ENCODE measurements around the gene PAX4.

The PAX4 gene

DNA sequence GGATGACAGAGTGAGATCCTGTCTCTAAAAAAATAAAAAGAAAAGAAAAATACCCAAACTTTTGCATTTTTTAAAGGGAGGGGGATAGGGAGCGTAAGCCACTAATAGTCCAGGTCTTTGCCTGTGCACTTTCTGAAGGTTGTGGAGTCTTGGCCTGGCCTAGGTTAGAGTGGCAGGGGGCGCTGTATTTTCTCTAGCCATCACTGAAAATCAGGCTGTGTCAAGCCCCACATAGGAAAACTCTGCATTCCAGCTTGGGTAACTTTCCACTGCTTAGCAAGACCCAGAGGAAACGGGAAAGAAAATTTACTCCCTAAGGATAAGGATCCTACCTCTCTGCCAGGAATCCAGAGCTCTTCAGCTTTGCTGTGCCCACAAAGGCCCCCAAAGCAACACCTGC lies 10.5 kb upstream of the PAX4 start:
- DNase-seq, result no peak

DNA sequence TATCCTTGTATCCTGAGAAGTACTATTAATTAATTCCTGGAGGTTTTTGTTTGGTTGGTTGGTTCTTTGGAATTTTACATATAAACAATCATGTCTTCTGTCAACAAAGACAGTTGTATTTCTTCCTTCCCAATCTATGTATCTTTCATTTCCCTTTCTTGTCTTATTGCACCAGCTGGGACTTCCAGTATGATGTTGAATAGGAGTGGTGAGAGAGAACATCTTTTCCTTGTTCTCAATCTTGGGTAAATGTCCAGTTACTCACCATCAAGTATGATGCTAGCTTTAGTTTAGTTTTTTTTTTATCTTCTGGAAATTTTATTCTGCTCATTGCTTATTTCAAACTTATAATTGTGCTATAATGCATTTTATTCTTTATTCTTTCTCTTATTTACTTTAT lies 7.4 kb upstream of the PAX4 start:
- no peak for DNase-seq

DNA sequence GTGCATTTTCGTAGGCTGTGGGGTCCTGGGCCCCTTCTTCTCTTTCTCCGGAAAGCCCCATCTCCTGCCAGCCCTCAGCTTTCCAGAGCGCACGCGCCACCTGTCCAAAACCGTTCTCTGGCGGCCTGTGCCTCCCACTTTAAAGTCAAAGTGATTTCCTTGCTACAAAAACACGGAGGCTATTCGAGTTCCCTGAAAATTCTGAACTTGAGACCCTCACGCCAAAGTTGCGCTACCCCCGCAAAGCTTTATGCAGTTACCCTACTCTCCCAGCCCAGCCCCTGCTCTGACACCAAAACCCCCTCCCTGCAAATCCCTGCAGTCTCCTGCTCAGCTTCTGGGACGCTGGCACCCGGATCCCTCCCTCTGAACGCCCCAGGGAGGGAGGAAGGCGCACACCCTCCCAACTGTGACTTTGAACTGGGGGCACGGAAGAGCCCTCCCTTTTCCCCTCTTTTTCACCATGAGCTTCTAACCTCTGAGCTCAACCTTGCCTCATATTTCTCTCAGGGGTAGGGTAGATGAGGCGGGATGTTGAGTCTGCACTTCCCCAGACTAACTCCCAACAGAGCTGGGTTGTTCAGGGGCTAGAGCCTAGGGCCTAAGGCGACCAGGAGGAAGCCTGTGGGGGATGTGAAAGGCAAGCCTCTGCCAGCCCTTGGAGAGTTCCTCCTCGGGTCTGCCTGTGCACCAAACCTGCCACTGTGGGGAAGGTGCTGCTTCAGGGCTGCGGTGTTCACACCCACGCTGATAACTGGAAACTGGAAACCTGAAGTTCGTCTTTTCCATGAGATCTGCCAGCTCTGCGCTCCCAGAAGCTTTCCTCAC lies 2.7 kb upstream of the PAX4 start:
- DNase-seq, result no peak

DNA sequence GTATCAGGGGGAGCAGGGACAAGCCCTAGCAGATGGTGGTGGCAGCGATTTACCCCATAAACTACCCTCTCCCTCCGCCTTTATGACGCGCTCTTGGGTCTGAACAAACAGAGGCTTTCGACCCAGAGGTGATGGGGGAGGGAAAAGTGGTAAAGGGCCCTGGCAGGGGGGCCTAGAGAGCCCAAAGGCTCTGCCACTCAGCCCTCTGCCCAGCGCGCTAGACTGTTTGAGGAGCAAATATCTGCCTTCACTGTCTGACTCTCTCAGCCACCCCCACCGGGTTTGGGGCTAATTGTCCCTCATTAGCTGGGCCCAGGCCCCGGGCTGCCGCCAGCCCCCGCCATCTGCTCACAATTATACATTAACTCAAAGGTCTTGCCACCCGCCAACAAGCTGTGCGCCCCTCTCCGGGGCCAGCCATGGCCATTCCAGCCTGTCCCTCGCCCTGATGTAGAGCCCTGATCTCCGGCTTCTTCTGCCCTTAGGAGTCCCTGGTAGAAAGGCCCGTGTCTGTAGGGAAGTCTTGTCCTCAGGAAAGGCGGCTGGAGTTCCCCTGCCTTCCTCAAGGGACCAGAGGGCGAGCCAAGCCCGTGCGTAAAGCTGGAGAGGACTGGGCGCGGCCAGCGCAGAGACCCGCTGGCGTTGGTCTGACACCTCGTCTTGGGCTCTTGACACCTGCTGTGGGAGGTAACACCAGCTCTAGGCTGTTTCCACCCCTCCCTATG lies 1.9 kb upstream of the PAX4 start:
- DNase-seq, result no peak

DNA sequence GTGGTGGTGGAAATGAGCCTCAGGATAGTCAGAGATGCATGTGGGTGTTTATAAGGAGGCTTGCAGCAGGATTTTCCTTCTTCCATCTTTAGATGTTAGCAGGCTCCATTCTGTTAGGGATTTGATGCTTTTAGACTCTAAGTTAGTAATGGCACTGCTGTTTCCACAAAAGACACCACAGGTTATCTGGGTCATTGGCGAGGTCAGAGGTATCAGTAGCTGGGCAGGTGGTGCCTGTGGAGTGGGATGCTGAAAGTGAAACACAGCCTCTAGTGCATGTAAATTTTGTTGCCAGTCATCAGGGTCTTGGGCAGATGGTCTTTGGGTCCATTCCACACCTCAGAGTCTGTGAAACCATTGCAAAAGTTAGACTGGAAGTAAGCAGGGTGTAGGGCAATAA lies 833 bp upstream of the PAX4 start:
- no peak for DNase-seq

DNA sequence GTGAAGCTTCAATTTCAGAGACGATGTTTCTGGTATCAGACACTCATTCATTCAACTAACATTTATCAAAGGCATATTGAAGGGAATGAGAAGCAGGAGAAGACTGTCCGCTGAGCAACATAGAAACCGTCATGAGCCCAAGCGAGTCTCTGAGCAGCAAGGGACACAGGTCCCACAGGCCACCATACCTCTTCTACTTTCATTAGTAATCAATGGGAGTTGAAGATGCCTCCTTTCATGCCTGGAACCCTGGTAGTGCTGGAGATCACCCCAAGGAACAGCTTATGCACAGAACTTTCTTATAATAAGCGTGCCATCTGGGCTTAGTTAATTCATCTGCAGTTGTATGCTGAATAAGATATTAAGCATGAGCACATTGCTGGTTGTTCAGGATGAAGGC lies 1.2 kb downstream of the PAX4 start:
- no peak for DNase-seq

DNA sequence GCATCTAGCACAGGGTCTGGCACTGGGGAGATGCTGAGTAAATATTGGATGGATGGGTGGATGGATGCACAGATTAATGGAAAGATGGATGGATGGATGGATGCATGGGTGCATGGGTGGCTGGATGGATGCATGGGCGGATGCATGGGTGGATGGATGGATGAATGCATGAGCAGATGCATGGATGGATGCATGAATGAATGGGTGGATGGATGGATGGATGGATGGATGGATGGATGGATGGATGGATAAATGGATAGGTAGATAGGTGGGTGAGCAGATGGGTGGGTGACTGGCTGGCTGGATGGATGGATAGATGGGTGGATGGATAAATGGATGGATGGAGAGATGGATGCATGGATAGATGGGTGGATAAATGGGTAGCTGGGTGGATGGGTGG lies 5.7 kb downstream of the PAX4 start:
- DNase-seq, result no peak

DNA sequence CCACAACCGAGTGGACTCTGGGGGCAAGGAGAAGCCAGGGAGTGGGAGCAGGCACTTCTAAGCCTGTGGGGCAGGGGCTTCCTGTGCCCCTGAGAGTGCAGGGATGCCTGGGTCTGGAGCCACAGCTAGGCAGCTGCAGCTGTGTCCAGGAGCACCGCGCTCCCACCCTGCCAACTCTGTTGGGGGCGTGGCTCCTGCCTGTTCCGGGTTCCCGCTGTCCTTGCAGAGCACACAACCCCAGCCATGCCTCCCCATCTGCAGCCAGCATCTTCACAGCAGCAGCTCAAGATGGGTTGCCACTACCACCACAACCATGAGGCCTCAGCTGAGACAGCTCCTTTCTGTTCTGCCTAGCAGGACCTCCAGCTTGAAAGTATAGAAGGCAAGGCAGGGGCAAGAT lies 8.6 kb downstream of the PAX4 start:
- DNase-seq, result no peak

DNA sequence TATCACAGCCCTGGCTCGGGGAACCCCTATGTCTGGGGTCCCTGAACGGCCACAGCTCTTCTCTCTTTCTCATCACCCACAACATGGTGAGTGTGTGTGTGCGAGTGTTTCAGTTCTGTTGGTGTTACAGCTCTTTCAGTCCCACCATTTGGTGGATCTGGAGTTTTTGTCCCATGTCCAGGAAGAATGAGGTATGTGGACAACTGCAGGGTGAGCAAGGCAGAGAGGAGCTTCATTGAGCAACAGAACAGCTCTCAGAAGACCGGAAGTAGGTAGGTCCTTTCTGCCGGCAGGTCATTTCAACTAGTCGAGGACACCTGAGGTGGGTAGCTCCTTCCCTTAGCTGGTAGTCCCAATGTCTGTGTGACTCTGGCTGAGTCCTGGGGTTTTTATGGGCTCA lies 9.5 kb downstream of the PAX4 start:
- DNase-seq, result no peak

DNA sequence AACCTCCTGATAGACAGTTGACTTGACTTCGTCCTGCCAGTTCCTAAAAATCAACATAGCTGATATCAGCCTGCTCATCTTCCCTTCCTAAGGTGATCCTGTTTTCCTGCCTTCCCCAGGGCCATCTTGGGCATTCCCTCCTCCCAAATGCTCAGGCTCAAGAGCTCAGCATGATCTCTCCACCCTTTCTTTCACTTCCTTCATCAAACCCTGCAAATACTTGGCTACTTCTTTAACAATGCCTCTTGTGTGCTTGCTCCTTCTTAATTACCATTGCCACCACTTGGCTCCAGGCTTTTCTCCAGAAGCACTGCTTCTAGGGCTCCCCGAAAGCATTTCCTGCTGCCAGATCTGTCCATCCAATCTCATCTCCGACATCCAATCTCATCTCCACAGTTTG lies 17.1 kb downstream of the PAX4 start:
- DNase-seq, result no peak

DNA sequence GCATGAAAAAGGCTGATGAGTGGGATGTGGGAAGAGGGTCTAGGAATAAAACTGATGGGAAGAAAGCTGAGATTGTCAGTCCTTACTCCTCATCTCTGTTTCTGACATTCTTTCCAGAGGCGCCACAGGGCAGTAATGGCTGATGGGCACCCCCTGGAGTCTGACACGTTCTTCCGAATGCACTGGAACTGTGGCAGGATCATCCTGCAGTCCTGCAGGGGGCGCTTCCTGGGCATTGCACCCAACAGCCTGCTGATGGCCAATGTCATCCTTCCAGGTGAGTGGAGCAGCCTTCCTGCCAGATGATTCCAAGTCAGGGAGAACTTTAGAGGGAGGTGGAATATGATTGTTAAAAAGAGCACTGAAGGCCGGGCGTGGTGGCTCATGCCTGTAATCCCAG lies 19.6 kb downstream of the PAX4 start:
- DNase-seq, result no peak

DNA sequence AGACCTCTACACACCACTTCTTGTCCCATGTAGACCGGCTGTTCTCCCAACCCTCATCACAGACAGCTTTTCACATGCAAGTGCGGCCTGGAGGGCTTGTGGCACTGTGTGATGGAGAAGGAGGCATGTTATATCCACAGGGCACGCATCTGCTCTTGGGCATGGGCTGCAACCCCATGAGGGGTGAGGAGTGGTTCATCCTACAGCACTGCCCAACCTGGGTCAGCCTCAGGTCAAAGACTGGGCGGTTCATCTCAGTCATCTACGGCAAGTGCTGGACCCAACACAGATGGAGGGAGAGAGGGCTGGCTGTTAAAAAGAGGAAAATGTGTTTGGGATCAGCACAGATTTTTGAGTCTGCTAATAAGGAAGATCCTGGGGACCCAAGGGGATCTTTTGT lies 22.2 kb downstream of the PAX4 start:
- no peak for DNase-seq

DNA sequence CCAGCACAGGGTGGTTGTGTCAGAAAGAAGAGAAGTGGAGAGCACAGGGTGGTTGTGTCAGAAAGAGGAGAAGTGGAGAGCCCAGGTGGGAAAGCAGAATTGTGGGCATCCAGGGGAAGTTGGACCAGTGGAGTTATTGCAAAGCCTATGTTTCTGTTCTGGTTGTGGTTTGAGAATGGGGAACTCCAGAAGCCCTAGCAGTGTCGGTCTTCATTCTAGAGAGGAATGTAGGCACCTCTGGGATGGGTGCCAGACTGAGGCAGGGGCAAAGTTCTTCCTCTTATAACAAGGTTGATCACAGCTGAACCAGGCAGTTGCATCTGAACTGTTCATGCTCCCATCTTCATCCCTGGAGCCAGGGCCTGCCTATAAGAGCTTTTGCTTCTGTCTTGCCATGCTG lies 23.5 kb downstream of the PAX4 start:
- DNase-seq, result peak; percentile 95 to 96

DNA sequence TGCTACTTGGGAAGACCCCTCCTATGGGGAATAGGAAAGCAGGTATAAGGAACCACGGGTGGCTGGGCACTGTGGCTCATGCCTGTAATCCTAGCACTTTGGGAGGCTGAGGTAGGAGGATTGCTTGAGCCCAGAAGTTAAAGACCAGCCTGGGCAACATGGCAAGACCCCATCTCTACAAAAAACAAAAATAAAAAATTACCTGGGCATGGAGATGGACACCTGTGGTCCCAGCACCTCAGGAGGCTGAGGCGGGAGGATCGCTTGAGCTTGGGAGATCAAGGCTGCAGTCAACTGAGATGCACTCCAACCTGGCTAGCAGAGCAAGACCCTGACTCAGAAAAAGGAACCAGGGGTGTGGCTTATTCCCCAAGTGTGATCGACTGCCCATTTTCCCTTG lies 25.4 kb downstream of the PAX4 start:
- no peak for DNase-seq

DNA sequence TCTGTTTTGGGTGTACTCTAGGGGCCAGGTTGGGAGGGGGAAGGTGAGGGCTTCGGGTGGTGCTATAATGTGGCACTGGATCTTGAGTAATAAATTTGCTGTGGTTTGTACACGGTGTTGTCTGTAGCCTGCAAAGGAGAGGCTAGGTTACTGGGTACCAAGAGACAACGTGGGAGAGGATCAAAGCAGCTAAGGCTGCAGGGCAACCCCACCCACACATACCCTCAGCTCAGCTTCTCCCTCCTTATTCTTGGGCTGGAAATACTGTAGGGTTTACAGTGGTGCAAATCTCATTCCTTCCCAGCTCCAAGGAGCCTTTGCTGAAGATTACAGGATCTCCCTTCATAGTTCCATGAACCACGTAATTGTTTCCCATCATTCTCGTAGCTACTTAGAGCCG lies 26.4 kb downstream of the PAX4 start:
- no peak for DNase-seq

DNA sequence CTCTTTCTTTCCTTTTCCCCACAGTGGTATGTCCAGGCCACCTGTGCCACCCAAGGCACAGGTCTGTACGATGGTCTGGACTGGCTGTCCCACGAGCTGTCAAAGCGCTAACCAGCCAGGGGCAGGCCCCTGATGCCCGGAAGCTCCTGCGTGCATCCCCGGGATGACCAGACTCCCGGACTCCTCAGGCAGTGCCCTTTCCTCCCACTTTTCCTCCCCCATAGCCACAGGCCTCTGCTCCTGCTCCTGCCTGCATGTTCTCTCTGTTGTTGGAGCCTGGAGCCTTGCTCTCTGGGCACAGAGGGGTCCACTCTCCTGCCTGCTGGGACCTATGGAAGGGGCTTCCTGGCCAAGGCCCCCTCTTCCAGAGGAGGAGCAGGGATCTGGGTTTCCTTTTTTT lies 26.8 kb downstream of the PAX4 start:
- DNase-seq, result no peak

DNA sequence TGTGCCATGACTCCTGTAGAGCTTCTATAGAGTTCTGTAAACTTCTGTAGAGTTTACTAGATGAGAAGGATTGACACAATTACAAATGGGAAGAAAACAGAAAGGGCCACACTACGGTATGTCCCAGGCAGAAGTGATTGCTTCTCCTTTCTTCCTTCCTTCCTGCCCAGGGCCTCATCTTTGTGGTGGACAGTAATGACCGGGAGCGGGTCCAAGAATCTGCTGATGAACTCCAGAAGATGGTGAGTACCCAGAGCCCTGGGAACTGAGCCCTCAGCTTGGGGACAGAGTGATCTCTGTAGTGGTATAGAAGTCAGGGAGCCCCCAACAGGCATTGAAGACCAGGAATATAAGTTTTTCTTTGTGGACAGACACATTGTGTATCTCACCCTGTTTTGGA lies 28.0 kb downstream of the PAX4 start:
- DNase-seq, result peak in 1 of 2 experiments; percentile 8

DNA sequence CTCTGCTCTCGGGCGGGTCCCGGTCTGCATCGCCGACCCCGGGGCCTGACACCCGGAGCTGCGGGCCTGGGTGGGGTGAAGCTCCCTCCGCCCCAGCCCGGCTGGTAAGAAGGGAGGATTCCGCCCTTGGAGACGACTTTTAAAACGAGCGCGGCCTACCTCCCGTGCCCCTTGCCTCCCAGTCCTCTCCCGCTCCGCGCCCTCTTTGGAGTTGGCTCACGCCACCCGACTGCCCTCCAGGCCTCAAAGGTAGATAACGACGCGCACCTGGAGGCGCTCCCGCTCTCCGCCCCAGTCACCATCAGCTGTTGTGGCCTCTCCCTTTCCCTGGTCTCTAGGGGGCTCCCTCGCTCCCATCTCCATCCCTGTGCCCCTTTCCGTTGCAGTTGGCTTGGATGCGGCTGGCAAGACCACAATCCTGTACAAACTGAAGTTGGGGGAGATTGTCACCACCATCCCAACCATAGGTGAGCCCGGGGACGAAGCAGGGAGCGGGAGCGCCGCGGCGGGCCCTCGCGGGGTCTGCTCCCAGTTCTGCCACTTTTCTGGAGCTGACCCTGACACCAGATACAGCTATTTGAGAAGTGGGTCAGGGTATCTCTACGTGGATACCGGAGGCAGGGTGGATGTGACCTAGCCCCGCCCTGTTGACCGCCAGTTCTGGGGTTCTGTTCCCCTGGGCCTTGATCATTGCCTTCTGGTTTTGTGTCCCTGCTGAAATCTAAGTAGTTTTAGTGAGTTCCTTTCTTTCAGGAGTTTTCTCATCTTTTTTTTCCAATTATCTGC lies 29.1 kb downstream of the PAX4 start:
- DNase-seq, result no peak

DNA sequence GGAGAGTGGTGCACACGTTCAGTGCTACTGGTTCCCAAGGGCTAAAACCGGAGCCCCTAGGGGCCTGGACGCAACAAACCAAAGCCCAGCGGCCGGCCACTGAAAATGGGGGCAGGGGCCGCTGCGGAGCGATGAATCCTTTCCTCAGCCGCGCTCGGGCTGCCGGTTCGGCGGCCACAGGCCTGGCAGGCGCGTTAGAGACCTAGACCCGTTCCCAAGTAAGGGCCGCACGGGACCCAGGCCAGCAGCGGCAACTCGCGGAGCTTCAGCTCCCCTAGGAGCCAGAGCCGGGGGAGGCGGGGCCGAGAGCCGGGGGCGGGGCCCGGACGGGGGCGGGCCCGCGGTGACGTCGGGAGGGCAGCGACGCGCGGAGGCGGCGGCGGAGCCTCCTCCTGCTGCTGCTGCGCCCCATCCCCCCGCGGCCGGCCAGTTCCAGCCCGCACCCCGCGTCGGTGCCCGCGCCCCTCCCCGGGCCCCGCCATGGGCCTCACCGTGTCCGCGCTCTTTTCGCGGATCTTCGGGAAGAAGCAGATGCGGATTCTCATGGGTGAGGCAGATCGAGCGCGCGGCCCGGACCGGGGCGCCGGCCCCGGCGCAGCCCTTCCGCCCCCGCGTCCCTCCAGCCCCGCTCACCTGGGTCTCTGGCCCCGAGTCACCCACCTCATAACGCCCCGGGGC lies 29.8 kb downstream of the PAX4 start, which contains the start of gene ARF5:
Gene ARF5 (plus strand): TSS at position 393 of the 678 bp plus-strand sequence. CDS start 88 bp downstream, at position 481.
- peak; percentile 61 to 65 for DNase-seq

DNA sequence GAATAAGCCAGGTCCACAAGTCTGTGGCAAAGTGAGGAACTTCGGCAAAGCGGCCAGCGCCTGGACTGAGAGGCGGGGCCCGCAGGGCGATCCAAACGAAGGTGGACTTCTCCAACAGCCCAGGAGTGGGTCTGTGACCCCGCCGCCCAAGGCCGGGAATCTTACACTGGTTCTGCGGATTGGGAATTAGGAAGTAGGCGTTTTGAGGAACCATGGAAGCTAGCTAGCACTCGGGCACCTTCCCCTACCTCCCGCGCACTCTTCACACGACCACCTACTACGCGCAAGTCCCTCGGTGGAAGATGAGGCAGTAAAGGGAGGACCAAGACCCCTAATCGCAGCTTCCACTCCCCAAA lies 30.3 kb downstream of the PAX4 start:
- DNase-seq, result no peak

DNA sequence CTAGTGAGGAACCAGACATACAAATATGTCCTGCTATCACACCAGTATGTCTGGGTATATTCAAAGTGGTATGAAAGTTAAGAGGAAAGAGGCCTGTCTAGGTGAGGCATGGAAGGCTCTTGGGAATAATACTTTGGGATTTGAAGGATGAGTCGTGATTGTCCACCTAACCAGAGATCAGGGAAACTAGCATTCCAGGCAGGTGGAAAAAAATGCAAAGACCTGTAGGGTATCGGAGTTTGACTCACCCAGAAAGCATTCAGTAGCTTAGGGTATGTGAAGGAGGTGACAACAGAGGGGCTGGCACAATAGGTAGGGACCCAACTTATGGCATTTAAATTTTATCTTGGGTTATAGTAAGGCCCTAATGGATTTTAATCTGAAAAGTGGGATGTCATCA lies 31.6 kb downstream of the PAX4 start:
- DNase-seq, result no peak

DNA sequence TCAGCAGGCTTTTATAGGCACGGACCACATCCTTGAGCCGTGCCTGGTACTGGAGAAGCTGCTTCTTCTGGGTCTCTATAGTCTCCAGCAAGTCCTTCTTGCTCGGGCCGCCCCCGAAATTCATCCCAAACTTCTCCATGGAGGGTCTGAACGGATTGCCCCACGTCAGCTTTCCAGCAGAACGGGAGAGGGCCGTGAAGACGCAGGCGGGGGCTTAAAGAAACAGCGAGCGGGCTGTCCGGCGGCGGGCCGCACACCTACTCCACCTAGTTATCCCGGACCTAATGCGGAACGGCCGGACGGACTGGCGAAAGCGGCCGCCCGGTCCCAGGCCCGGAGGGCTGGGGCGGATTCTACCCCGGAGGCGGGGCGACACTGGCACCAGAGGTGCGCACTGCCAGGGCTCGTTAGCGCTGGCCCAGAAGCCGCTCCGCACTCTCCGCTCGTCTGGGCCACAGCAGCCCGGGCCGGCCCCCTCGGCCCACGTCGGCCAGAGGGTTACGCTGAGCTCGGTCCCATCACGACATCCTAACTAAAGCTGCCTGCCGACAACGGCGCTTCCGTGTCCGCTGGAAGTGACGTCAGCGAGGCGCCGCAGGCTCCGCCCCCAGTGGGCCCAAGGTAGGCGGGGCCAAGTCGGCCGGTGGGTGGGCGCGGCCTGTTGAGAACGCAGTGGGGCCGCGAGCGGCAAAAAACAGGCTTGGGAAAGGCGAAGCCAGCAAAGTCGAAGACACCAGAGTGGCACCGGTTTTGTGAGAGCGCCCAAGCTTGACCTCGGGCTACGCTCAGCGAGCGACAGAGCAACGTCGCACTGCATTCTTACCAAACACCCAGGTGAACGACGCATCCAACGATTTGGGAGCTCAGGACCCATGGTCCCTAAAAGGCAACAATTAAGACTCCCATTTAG lies 32.6 kb downstream of the PAX4 start, which contains the start of gene GCC1:
Gene GCC1 (minus strand): TSS at position 553 of the 910 bp plus-strand sequence. CDS start 414 bp downstream, at position 139.
- DNase-seq, result peak; percentile 49 to 66
